Measurements from ENCODE around the gene MED29. TPM values are rescaled to one million over a fixed set of nuclear protein-coding genes. Genes with fewer than 3 reads are reported as not detected.

Gene MED29
- total and polyA plus RNA-seq, 2 of the 13 experiments (the other 11 are each of a cell fraction or from before 2014, with no cell fraction given): 14.0 to 19.7 TPM

- TF ChIP-seq PRDM15 (CRISPR knock-in tag; IDR thresholded peaks at IDR 0.05): no peak
- TF ChIP-seq PREB (CRISPR knock-in tag; IDR thresholded peaks at IDR 0.05): no peak
- TF ChIP-seq POLR2AphosphoS2 (IDR thresholded peaks at IDR 0.05; ENCODE audit: low read depth, low read length): peak; percentile 59; the same call in 1 of the 2 replicates
- TF ChIP-seq TCF12 (IDR thresholded peaks at IDR 0.05): no peak
- no peak for TF ChIP-seq TCF12 (CRISPR knock-in tag; IDR thresholded peaks at IDR 0.05)
- peak; percentile 89; the same call in 1 of the 2 replicates for TF ChIP-seq SRY (CRISPR knock-in tag; IDR thresholded peaks at IDR 0.05)
- no peak for TF ChIP-seq ZSCAN30 (CRISPR knock-in tag; IDR thresholded peaks at IDR 0.05)
- peak; percentile 81 for TF ChIP-seq TAF1 (CRISPR knock-in tag; IDR thresholded peaks at IDR 0.05)
- TF ChIP-seq HNRNPLL (IDR thresholded peaks at IDR 0.05; ENCODE audit: low read depth, low read length, poor library complexity, severe bottlenecking): no peak
- TF ChIP-seq AGO2 (optimal IDR thresholded peaks at IDR 0.05; ENCODE audit: low read depth, low read length): peak; percentile 50
- peak; percentile 94 for TF ChIP-seq HES4 (CRISPR knock-in tag; IDR thresholded peaks at IDR 0.05; ENCODE audit: borderline replicate concordance)
- peak; percentile 58; the same call in 1 of the 2 replicates for TF ChIP-seq TP53 (CRISPR knock-in tag; conservative IDR thresholded peaks at IDR 0.05)
- TF ChIP-seq FOSL2 (CRISPR knock-in tag; IDR thresholded peaks at IDR 0.05): peak; percentile 96
- TF ChIP-seq ZNF788 (CRISPR knock-in tag; IDR thresholded peaks at IDR 0.05; ENCODE audit: borderline replicate concordance): peak; percentile 79
- peak; percentile 67; the same call in 1 of the 2 replicates for TF ChIP-seq SP4 (CRISPR knock-in tag; IDR thresholded peaks at IDR 0.05)
- peak; percentile 98 for TF ChIP-seq ZNF546 (CRISPR knock-in tag; conservative IDR thresholded peaks at IDR 0.05)
- TF ChIP-seq ZBTB44 (CRISPR knock-in tag; IDR thresholded peaks at IDR 0.05): 0 out of 2 replicates have a peak, but pooled peaks have one; percentile 14
- TF ChIP-seq MXD3 (CRISPR knock-in tag; IDR thresholded peaks at IDR 0.05): peak; percentile 32; the same call in 1 of the 2 replicates
- TF ChIP-seq TBX3 (IDR thresholded peaks at IDR 0.05; ENCODE audit: borderline replicate concordance): no peak; the same call in 1 of the 2 replicates
- no peak for TF ChIP-seq FIP1L1 (IDR thresholded peaks at IDR 0.05; ENCODE audit: borderline replicate concordance, insufficient read depth, low read depth, low read length)
- TF ChIP-seq ZNF414 (CRISPR knock-in tag; IDR thresholded peaks at IDR 0.05): no peak; the same call in 1 of the 2 replicates
Observed at GRCh38 chr19:39401549-39402345, 10.6 kb downstream of the MED29 start (continued).

Measured in HepG2 (cell line).